IMR-90 (cell line): ENCODE measurements around the gene TMC8.

ENCODE experiments used
- BHLHE40 ChIP-seq: fragments of 150-350 bp; IDR thresholded peaks from 2 replicates; pipeline ENCODE4 v1.6.1; 2016; ENCODE audit warnings: mild to moderate bottlenecking, low read depth, low read length
- CEBPB ChIP-seq: IDR thresholded peaks from 2 replicates; pipeline ENCODE4 v1.6.1; 2012; ENCODE audit warnings: low read depth, low read length, improper control_type of control experiment
- CHD1 ChIP-seq: IDR thresholded peaks from 2 replicates; pipeline ENCODE4 v1.6.1; 2012; ENCODE audit warnings: low read depth, low read length, improper control_type of control experiment
- CTCF ChIP-seq: conservative IDR thresholded peaks from 2 replicates; pipeline ENCODE4 v1.5.1; 2012; ENCODE audit warnings: mild to moderate bottlenecking, low read depth, low read length, improper control_type of control experiment
- ELK1 ChIP-seq: fragments of 150-350 bp; IDR thresholded peaks from 2 replicates; pipeline ENCODE4 v1.6.1; 2016; ENCODE audit warnings: low read depth, mild to moderate bottlenecking, low read length, moderate library complexity, borderline replicate concordance
- FOS ChIP-seq: fragments of 150-350 bp; IDR thresholded peaks from 2 replicates; pipeline ENCODE4 v1.6.1; 2016; ENCODE audit warnings: low read depth, low read length
- MXI1 ChIP-seq: IDR thresholded peaks from 2 replicates; pipeline ENCODE4 v1.6.1; 2012; ENCODE audit warnings: low read depth, mild to moderate bottlenecking, low read length, moderate library complexity, borderline replicate concordance
- POLR2A ChIP-seq: IDR thresholded peaks from 2 replicates; pipeline ENCODE4 v1.6.1; 2012; ENCODE audit warnings: mild to moderate bottlenecking, low read depth, low read length
- RAD21 ChIP-seq: IDR thresholded peaks from 2 replicates; pipeline ENCODE4 v1.6.1; 2012; ENCODE audit warnings: low read length, improper control_type of control experiment
- RFX5 ChIP-seq: IDR thresholded peaks from 2 replicates; pipeline ENCODE4 v1.8.0; 2012; ENCODE audit warnings: low read depth, mild to moderate bottlenecking, low read length, moderate library complexity
- TF ChIP-seq, protein P1 (sequence below): fragments of 150-350 bp; IDR thresholded peaks from 2 replicates; pipeline ENCODE4 v1.6.1; 2017; ENCODE audit warnings: mild to moderate bottlenecking, antibody characterized with exemption, low read length, low read depth

- TF ChIP-seq BHLHE40 (no peak), CTCF (no peak), POLR2A (no peak), ELK1 (no peak), RAD21 (no peak), CEBPB (no peak), RFX5 (no peak), MXI1 (no peak), FOS (no peak), CHD1 (no peak)
- TF ChIP-seq, protein P1, sequence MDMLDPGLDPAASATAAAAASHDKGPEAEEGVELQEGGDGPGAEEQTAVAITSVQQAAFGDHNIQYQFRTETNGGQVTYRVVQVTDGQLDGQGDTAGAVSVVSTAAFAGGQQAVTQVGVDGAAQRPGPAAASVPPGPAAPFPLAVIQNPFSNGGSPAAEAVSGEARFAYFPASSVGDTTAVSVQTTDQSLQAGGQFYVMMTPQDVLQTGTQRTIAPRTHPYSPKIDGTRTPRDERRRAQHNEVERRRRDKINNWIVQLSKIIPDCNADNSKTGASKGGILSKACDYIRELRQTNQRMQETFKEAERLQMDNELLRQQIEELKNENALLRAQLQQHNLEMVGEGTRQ, result no peak
Measured at GRCh38 chr17:78125138-78125913, 5.2 kb upstream of the TMC8 start.
